Stomach (tissue), 9 donors: ENCODE measurements around the gene IL4. TPM values are rescaled to one million over a fixed set of nuclear protein-coding genes. Genes with fewer than 3 reads are reported as not detected.

ENCODE experiments used
- DNase-seq, 2 donors: peaks; one replicate each; pipeline versions ENCODE4 v3.0.0 to v3.0.0-alpha.2; 2013 to 2019
- H3K27ac ChIP-seq, 5 donors: fragments of 200-600 bp in 4 of 5; sonication (generic) in 4 of 5; one replicate each; pipeline ENCODE4 v1.5.1; 2013 to 2019; ENCODE audit warnings: mild to moderate bottlenecking in 1 of 5, moderate library complexity in 1 of 5
- H3K27me3 ChIP-seq, 3 donors: fragments of 200-600 bp; sonication (generic); one replicate each; pipeline ENCODE4 v1.5.1; 2017 to 2019; ENCODE audit warnings: mixed run types in 1 of 3
- H3K36me3 ChIP-seq, 4 donors: fragments of 200-600 bp; sonication (generic); 1 replicate in 3 of 4; 2 replicates in 1 of 4; pipeline ENCODE4 v1.5.1; 2016 to 2019
- H3K4me1 ChIP-seq, 4 donors: fragments of 200-600 bp; sonication (generic); one replicate each; pipeline ENCODE4 v1.5.1; 2016 to 2019
- H3K4me3 ChIP-seq, 4 donors: fragments of 200-600 bp; sonication (generic) in 3 of 4; one replicate each; pipeline ENCODE4 v1.5.1; 2016 to 2019; ENCODE audit warnings: mild to moderate bottlenecking in 1 of 4
- H3K9me3 ChIP-seq, 4 donors: fragments of 200-600 bp; sonication (generic); one replicate each; pipeline ENCODE4 v1.5.1; 2016 to 2019
- CTCF ChIP-seq, 7 experiments: fragments of 450-650 bp in 4 of 7; fragments of 200-600 bp in 3 of 7; sonication (generic) in 3 of 7; IDR thresholded peaks; one replicate each; pipeline ENCODE4 v1.5.1; 2016 to 2019; ENCODE audit warnings: antibody characterized with exemption in 7 of 7, control low read depth in 2 of 7, mild to moderate bottlenecking in 1 of 7
- EP300 ChIP-seq: sonication (generic); formaldehyde crosslinking; IDR thresholded peaks from one replicate; pipeline ENCODE4 v1.6.1; 2017; ENCODE audit warnings: antibody characterized with exemption
- POLR2A ChIP-seq, 4 donors: fragments of 450-650 bp; IDR thresholded peaks; one replicate each; pipeline ENCODE4 v1.6.1; 2016; ENCODE audit warnings: antibody characterized with exemption in 4 of 4, control low read depth in 2 of 4, mild to moderate bottlenecking in 1 of 4, moderate library complexity in 1 of 4
- POLR2AphosphoS5 ChIP-seq, 3 donors: sonication (generic); formaldehyde crosslinking; IDR thresholded peaks; one replicate each; pipeline ENCODE4 v1.6.1; 2016; ENCODE audit warnings: antibody characterized with exemption in 3 of 3
- WGBS, 5 donors: extraction: QIAGEN DNeasy Blood & Tissue Kit in 3 of 5; methylation state at CpG; one replicate each; pipeline versions ENCODE4 v1.1.5 to v1.1.7; 2013 to 2018; 5-methylcytosine and 5-hydroxymethylcytosine counted together
- intact Hi-C: fragments of 100-400 bp; cut with DNase I; formaldehyde crosslinking; loops from one replicate; pipeline ENCODE4 v1.15.1; 2023; ENCODE audit warnings: low total_unique reads
- polyA plus RNA-seq, 3 donors: library from polyadenylated mRNA; stranded (reverse); fragments of 200-250 nt; gene quantifications; one replicate each; pipeline ENCODE4 v1.2.3, GENCODE V29; 2013
- total RNA-seq, 5 donors: library from RNA; depleted of rRNA; stranded (reverse); fragments of >200 nt; gene quantifications; one replicate each; pipeline versions ENCODE4 v1.1.0 to v1.2.3, GENCODE V29; 2014 to 2016
- donor health status: healthy with polysubstance abuse.
- donor health status: Bipolar disorder and iron deficiency.
- donor health status: healthy.

IL4 gene
- total and polyA plus RNA-seq, 8 donors, result not detected

GRCh38 chr5:132655821-132656773 lies 17.7 kb upstream of the IL4 start:
- Histone ChIP-seq H3K4me1 (peaks cover 14 to 15% (median 14%) of the 10 kb centered on the region in 4 donors), H3K27ac (no peak overlapping the region), H3K27me3 (peaks cover 3 to 47% (median 25%) of the 10 kb centered on the region in 3 donors), H3K36me3 (no peaks in the 10 kb centered on the region), H3K4me3 (peak overlapping the region; percentile 47 to 60 (median 50)), H3K9me3 (no peaks in the 10 kb centered on the region)
- TF ChIP-seq POLR2A (IDR thresholded peaks at IDR 0.05) (no peak), EP300 (no peak), POLR2AphosphoS5 (IDR thresholded peaks at IDR 0.05) (no peak), CTCF (IDR thresholded peaks at IDR 0.05) (no peak)
- intact Hi-C loops, result no loop called here
- 8 to 27% (median 13%) methylated on average over 43 to 92 of the region's 92 CpGs for WGBS, 5 donors
- peak; percentile 27 to 61 for DNase-seq

- H3K4me1 ChIP-seq, result peaks cover 14 to 15% (median 14%) of the 10 kb centered on the region in 4 donors
- no peaks in the 10 kb centered on the region for H3K36me3 ChIP-seq
- H3K27ac ChIP-seq, result no peak overlapping the region
- H3K9me3 ChIP-seq, result no peaks in the 10 kb centered on the region
- 77 to 85% (median 80%) methylated on average over 12 of the region's 12 CpGs for WGBS, 5 donors
- peak in 1 of 2 donors; percentile 18 for DNase-seq
- intact Hi-C loops, result no loop called here
- H3K4me3 ChIP-seq, result peak overlapping the region; percentile 47 to 60 (median 50)
- TF ChIP-seq POLR2AphosphoS5 (IDR thresholded peaks at IDR 0.05) (no peak), POLR2A (IDR thresholded peaks at IDR 0.05) (no peak), EP300 (no peak), CTCF (IDR thresholded peaks at IDR 0.05) (no peak)
- peaks cover 3 to 47% (median 25%) of the 10 kb centered on the region in 3 donors for H3K27me3 ChIP-seq
Observed at GRCh38 chr5:132656774-132657355, 16.9 kb upstream of the IL4 start.

DNA sequence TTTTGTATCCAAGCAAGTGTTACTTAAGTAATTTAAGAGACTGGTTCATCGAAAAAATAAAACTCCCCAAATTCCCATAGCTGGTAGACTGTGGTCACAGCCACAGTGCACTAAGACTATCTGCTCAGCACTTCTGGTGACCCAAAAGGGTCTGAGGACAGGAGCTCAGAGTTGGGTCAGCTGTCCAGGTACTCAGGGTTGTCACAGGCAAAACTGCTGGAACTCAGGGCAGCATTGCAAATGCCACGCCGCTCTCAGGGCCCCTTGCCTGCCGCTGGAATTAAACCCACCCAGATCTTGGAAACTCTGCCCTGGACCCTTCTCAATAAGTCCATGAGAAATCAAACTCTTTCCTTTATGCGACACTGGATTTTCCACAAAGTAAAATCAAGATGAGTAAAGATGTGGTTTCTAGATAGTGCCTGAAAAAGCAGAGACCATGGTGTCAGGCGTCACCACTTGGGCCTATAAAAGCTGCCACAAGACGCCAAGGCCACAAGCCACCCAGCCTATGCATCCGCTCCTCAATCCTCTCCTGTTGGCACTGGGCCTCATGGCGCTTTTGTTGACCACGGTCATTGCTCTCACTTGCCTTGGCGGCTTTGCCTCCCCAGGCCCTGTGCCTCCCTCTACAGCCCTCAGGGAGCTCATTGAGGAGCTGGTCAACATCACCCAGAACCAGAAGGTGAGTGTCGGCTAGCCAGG lies 16.0 kb upstream of the IL4 start, which contains the start of gene IL13:
IL13 (plus strand) TSS at position 498 of the 705 bp plus-strand sequence; CDS start at position 512, 14 bp downstream.
- Histone ChIP-seq H3K27ac (no peak within 1 kb of the TSS), H3K36me3 (no peaks in the 10 kb centered on the region), H3K4me1 (peaks cover 14 to 17% (median 14%) of the 10 kb centered on the region in 4 donors), H3K4me3 (no peak within 1 kb of the TSS), H3K9me3 (no peaks in the 10 kb centered on the region), H3K27me3 (peaks cover 3 to 47% (median 25%) of the 10 kb centered on the region in 3 donors)
- intact Hi-C loops, result no loop called here
- peak in 1 of 2 donors; percentile 8 for DNase-seq
- TF ChIP-seq EP300 (no peak), CTCF (IDR thresholded peaks at IDR 0.05) (no peak), POLR2A (IDR thresholded peaks at IDR 0.05) (no peak), POLR2AphosphoS5 (IDR thresholded peaks at IDR 0.05) (no peak)
- WGBS, 5 donors, result 94 to 97% (median 97%) methylated on average over 12 of the region's 12 CpGs
